Measurements from ENCODE around the gene UBAC1.
"Not testable (repeated sequence)": the region's sequence is repeated elsewhere in the genome, so short reads cannot be mapped to it uniquely, and the experiment has no call there.

Gene UBAC1

GRCh38 chr9:135920256-135920930, 40.8 kb downstream of the UBAC1 start:
- no peak for DNase-seq

GRCh38 chr9:135919318-135919890, 41.8 kb downstream of the UBAC1 start:
- DNase-seq = no peak

GRCh38 chr9:135916227-135916626, 44.9 kb downstream of the UBAC1 start:
- not testable (repeated sequence) for DNase-seq

GRCh38 chr9:135914921-135915320, 46.3 kb downstream of the UBAC1 start:
- no peak for DNase-seq

GRCh38 chr9:135911233-135911632, 49.9 kb downstream of the UBAC1 start:
- DNase-seq = not testable (repeated sequence)

- DNase-seq = no peak
These were observed 50.4 kb downstream of the UBAC1 start for GRCh38 chr9:135910757-135911156.

- no peak for DNase-seq
These were observed 51.0 kb downstream of the UBAC1 start for GRCh38 chr9:135910216-135910615.

- DNase-seq = no peak
These were observed 51.8 kb downstream of the UBAC1 start for GRCh38 chr9:135909371-135909770.

GRCh38 chr9:135908754-135909204, 52.4 kb downstream of the UBAC1 start:
- no peak for DNase-seq

- no peak for DNase-seq
These were observed 53.0 kb downstream of the UBAC1 start for GRCh38 chr9:135908093-135908753.

GRCh38 chr9:135907431-135908092, 53.6 kb downstream of the UBAC1 start, which contains the start of gene CAMSAP1:
Gene CAMSAP1, minus strand, starts transcription at chr9:135907546. Its CDS starts 387 bp downstream, at chr9:135907159.
- DNase-seq = peak; percentile 90

GRCh38 chr9:135907006-135907430, 54.2 kb downstream of the UBAC1 start:
- no peak for DNase-seq

GRCh38 chr9:135906291-135907005, 54.7 kb downstream of the UBAC1 start:
- peak; percentile 35 for DNase-seq

GRCh38 chr9:135905380-135906258, 55.6 kb downstream of the UBAC1 start:
- DNase-seq = peak; percentile 58

GRCh38 chr9:135903786-135904520, 57.2 kb downstream of the UBAC1 start:
- DNase-seq = no peak

- DNase-seq = no peak
These were observed 57.9 kb downstream of the UBAC1 start for GRCh38 chr9:135903358-135903656.

GRCh38 chr9:135902655-135903357, 58.4 kb downstream of the UBAC1 start:
- DNase-seq = no peak

GRCh38 chr9:135901826-135902225, 59.3 kb downstream of the UBAC1 start:
- no peak for DNase-seq

GRCh38 chr9:135901031-135901758, 60.0 kb downstream of the UBAC1 start:
- no peak for DNase-seq

Measured in NCI-H510A treated with DMSO at 0.1 percent for 48 hours (cell line).